ENCODE data around the gene EMP3.

Gene EMP3

GRCh38 chr19:48351341-48351752 lies 26.0 kb downstream of the EMP3 start:
- peaks cover 11 to 27% (median 17%) of the 10 kb centered on the region in 10 experiments for H3K4me1 ChIP-seq
- TF ChIP-seq Cebpa-rat (IDR thresholded peaks at IDR 0.05), result no peak
- no peaks in the 10 kb centered on the region for H3K36me3 ChIP-seq
- H3K9ac ChIP-seq, result no peak overlapping the region
- H3K9me3 ChIP-seq (replicated peaks in 1 of 11), result no peaks in the 10 kb centered on the region
- H3K4me3 ChIP-seq, result no peak overlapping the region
- no peaks in the 10 kb centered on the region for H3K27me3 ChIP-seq
- no peaks in the 10 kb centered on the region for H4K20me1 ChIP-seq
- no peak overlapping the region for H3K4me2 ChIP-seq
- H3K27ac ChIP-seq, result no peak overlapping the region

GRCh38 chr19:48353677-48354076 lies 28.3 kb downstream of the EMP3 start:
- Histone ChIP-seq H3K9me3 (replicated peaks in 1 of 11) (no peaks in the 10 kb centered on the region), H3K27ac (peak overlapping the region in 2 of 11 experiments; percentile 14 to 54; a peak in 1 of 22 replicates), H4K20me1 (no peaks in the 10 kb centered on the region), H3K9ac (no peak overlapping the region), H3K4me2 (peak overlapping the region in 7 of 11 experiments; percentile 16 to 60 (median 33); a peak in 10 of 22 replicates), H3K4me1 (peaks cover 11 to 27% (median 17%) of the 10 kb centered on the region in 10 experiments), H3K36me3 (no peaks in the 10 kb centered on the region), H3K27me3 (no peaks in the 10 kb centered on the region), H3K4me3 (no peak overlapping the region)
- TF ChIP-seq Cebpa-rat (IDR thresholded peaks at IDR 0.05), result no peak

GRCh38 chr19:48354332-48354992 lies 29.1 kb downstream of the EMP3 start:
- Histone ChIP-seq H3K27me3 (no peaks in the 10 kb centered on the region), H3K36me3 (no peaks in the 10 kb centered on the region), H3K4me2 (peak overlapping the region in 9 of 11 experiments; percentile 2 to 60 (median 33); a peak in 8 of 22 replicates), H3K4me3 (no peak overlapping the region), H3K9ac (peak overlapping the region in 1 of 11 experiments; percentile 40; a peak in 1 of 22 replicates), H4K20me1 (no peaks in the 10 kb centered on the region), H3K4me1 (peaks cover 11 to 27% (median 17%) of the 10 kb centered on the region in 10 experiments), H3K9me3 (replicated peaks in 1 of 11) (no peaks in the 10 kb centered on the region), H3K27ac (peak overlapping the region in 4 of 11 experiments; percentile 5 to 54 (median 38); a peak in 5 of 22 replicates)
- no peak for TF ChIP-seq Cebpa-rat (IDR thresholded peaks at IDR 0.05)

GRCh38 chr19:48355365-48355954 lies 30.1 kb downstream of the EMP3 start:
- Histone ChIP-seq H3K9ac (peak overlapping the region in 6 of 11 experiments; percentile 8 to 40 (median 29); a peak in 5 of 22 replicates), H3K27ac (peak overlapping the region in 2 of 11 experiments; percentile 8 to 29; a peak in 2 of 22 replicates)

GRCh38 chr19:48359123-48359522 lies 33.8 kb downstream of the EMP3 start:
- Histone ChIP-seq H3K27me3 (no peaks in the 10 kb centered on the region), H3K9ac (no peak overlapping the region), H4K20me1 (no peaks in the 10 kb centered on the region), H3K4me3 (no peak overlapping the region), H3K36me3 (peaks cover 0 to 6% (median 0%) of the 10 kb centered on the region in 11 experiments; a peak in 2 of 22 replicates), H3K9me3 (replicated peaks in 1 of 11) (no peaks in the 10 kb centered on the region), H3K27ac (no peak overlapping the region), H3K4me1 (peaks cover 11 to 28% (median 22%) of the 10 kb centered on the region in 10 experiments), H3K4me2 (no peak overlapping the region)
- TF ChIP-seq Cebpa-rat (IDR thresholded peaks at IDR 0.05), result no peak

More at GRCh38 chr19:48355365-48355954, 30.1 kb downstream of the EMP3 start:
- no peak for TF ChIP-seq Cebpa-rat (IDR thresholded peaks at IDR 0.05)
- Histone ChIP-seq H3K4me3 (no peak overlapping the region), H3K36me3 (peaks cover 0 to 6% (median 0%) of the 10 kb centered on the region in 11 experiments; a peak in 2 of 22 replicates), H3K9me3 (replicated peaks in 1 of 11) (no peaks in the 10 kb centered on the region), H3K4me1 (peaks cover 12 to 27% (median 17%) of the 10 kb centered on the region in 10 experiments), H3K4me2 (peak overlapping the region in 8 of 11 experiments; percentile 2 to 42 (median 19); a peak in 13 of 22 replicates), H3K27me3 (no peaks in the 10 kb centered on the region), H4K20me1 (no peaks in the 10 kb centered on the region)

GRCh38 chr19:48361912-48362311 lies 36.6 kb downstream of the EMP3 start:
- Histone ChIP-seq H4K20me1 (no peaks in the 10 kb centered on the region), H3K27ac (no peak overlapping the region), H3K9me3 (replicated peaks in 1 of 11) (no peaks in the 10 kb centered on the region), H3K27me3 (no peaks in the 10 kb centered on the region), H3K36me3 (peaks cover 0 to 6% (median 0%) of the 10 kb centered on the region in 11 experiments; a peak in 2 of 22 replicates), H3K9ac (no peak overlapping the region), H3K4me3 (no peak overlapping the region), H3K4me1 (peaks cover 10 to 37% (median 26%) of the 10 kb centered on the region in 10 experiments), H3K4me2 (no peak overlapping the region)
- no peak for TF ChIP-seq Cebpa-rat (IDR thresholded peaks at IDR 0.05)

- TF ChIP-seq Cebpa-rat (IDR thresholded peaks at IDR 0.05), result no peak
Measured at GRCh38 chr19:48362716-48363499, 37.6 kb downstream of the EMP3 start.

GRCh38 chr19:48363500-48363809 lies 38.1 kb downstream of the EMP3 start:
- H3K9me3 ChIP-seq (replicated peaks in 1 of 11), result no peaks in the 10 kb centered on the region
- H3K27ac ChIP-seq, result peak overlapping the region; percentile 74 to 91 (median 89)
- no peaks in the 10 kb centered on the region for H4K20me1 ChIP-seq
- H3K4me1 ChIP-seq, result peaks cover 10 to 53% (median 41%) of the 10 kb centered on the region in 10 experiments
- peak overlapping the region; percentile 80 to 88 (median 84) for H3K9ac ChIP-seq
- TF ChIP-seq Cebpa-rat (IDR thresholded peaks at IDR 0.05), result no peak
- peaks cover 0 to 6% (median 0%) of the 10 kb centered on the region in 11 experiments; a peak in 2 of 22 replicates for H3K36me3 ChIP-seq
- H3K4me2 ChIP-seq, result peak overlapping the region; percentile 88 to 99 (median 98)
- peak overlapping the region; percentile 51 to 77 (median 66) for H3K4me3 ChIP-seq
- H3K27me3 ChIP-seq, result no peaks in the 10 kb centered on the region

More at GRCh38 chr19:48362716-48363499, 37.6 kb downstream of the EMP3 start:
- Histone ChIP-seq H3K4me1 (peaks cover 10 to 47% (median 35%) of the 10 kb centered on the region in 10 experiments), H3K27ac (peak overlapping the region; percentile 74 to 91 (median 89)), H3K4me2 (peak overlapping the region; percentile 88 to 99 (median 98)), H3K9ac (peak overlapping the region; percentile 80 to 88 (median 84)), H3K9me3 (replicated peaks in 1 of 11) (no peaks in the 10 kb centered on the region), H3K36me3 (peaks cover 0 to 6% (median 0%) of the 10 kb centered on the region in 11 experiments; a peak in 2 of 22 replicates), H3K27me3 (no peaks in the 10 kb centered on the region), H3K4me3 (peak overlapping the region; percentile 51 to 77 (median 66)), H4K20me1 (no peaks in the 10 kb centered on the region)

All from BLaER1 treated with 17β-estradiol and CSF1 and Interleukin-3, amounts not matched to agents 10 nM and 100 nM (cell line).